Mesothelial cell of epicardium (in vitro differentiated cells): ENCODE measurements around the gene RCOR1. TPM values are rescaled to one million over a fixed set of nuclear protein-coding genes. Genes with fewer than 3 reads are reported as not detected.

Experiments used
- DNase-seq, 2 experiments: peaks; one replicate each; pipeline ENCODE4 v3.0.0; 2021; ENCODE audit warnings: low spot score in 2 of 2; ENCODE audit not compliant: unreplicated experiment in 2 of 2
- H3K27ac Mint-ChIP-seq: 2 replicates; pipeline ENCODE4 v1.8.0; 2021; ENCODE audit warnings: mixed read lengths
- H3K27me3 Mint-ChIP-seq: 2 replicates; pipeline ENCODE4 v1.8.0; 2021; ENCODE audit warnings: low read depth, mixed read lengths
- H3K36me3 Mint-ChIP-seq: 2 replicates; pipeline ENCODE4 v1.8.0; 2021; ENCODE audit warnings: mixed read lengths
- H3K4me1 Mint-ChIP-seq: 2 replicates; pipeline ENCODE4 v1.8.0; 2021; ENCODE audit warnings: mixed read lengths
- H3K4me3 Mint-ChIP-seq: 2 replicates; pipeline ENCODE4 v1.8.0; 2021; ENCODE audit warnings: mild to moderate bottlenecking, moderate library complexity, mixed read lengths
- H3K9me3 Mint-ChIP-seq: 2 replicates; pipeline ENCODE4 v1.8.0; 2021; ENCODE audit warnings: mixed read lengths
- CTCF ChIP-seq: fragments of 200-600 bp; sonication (generic); IDR thresholded peaks from one replicate; pipeline ENCODE4 v1.5.0; 2021; ENCODE audit warnings: antibody characterized with exemption; ENCODE audit not compliant: unreplicated experiment
- total RNA-seq: library from RNA; stranded (reverse); gene quantifications from 3 replicates; pipeline ENCODE4 v1.2.1, GENCODE V29; 2021

Gene RCOR1
- total RNA-seq, 1 donor from 2014 or later, result 47.4 TPM

GRCh38 chr14:102551995-102552705 is 40.3 kb upstream of the RCOR1 start:
- peak overlapping the region; percentile 15 for H3K4me3 Mint-ChIP-seq

GRCh38 chr14:102554821-102555819 is 37.3 kb upstream of the RCOR1 start:
- no peaks in the 10 kb centered on the region for H3K36me3 Mint-ChIP-seq
- H3K27me3 Mint-ChIP-seq, result no peaks in the 10 kb centered on the region
- peak overlapping the region; percentile 63 for H3K4me3 Mint-ChIP-seq
- peaks cover 15% of the 10 kb centered on the region for H3K4me1 Mint-ChIP-seq
- DNase-seq, result peak in 1 of 2 experiments; percentile 60
- no peaks in the 10 kb centered on the region for H3K9me3 Mint-ChIP-seq
- no peak overlapping the region for H3K27ac Mint-ChIP-seq
- no peak for TF ChIP-seq CTCF

More at GRCh38 chr14:102551995-102552705, 40.3 kb upstream of the RCOR1 start:
- Mint-ChIP-seq H3K9me3 (peaks cover 4% of the 10 kb centered on the region), H3K4me1 (peaks cover 20% of the 10 kb centered on the region), H3K27me3 (no peaks in the 10 kb centered on the region), H3K27ac (peak overlapping the region; percentile 53), H3K36me3 (no peaks in the 10 kb centered on the region)
- TF ChIP-seq CTCF, result no peak
- no peak for DNase-seq

- TF ChIP-seq CTCF, result no peak
- H3K27me3 Mint-ChIP-seq, result no peaks in the 10 kb centered on the region
- no peaks in the 10 kb centered on the region for H3K36me3 Mint-ChIP-seq
- H3K4me3 Mint-ChIP-seq, result no peak overlapping the region
- H3K27ac Mint-ChIP-seq, result no peak overlapping the region
- H3K4me1 Mint-ChIP-seq, result peaks cover 15% of the 10 kb centered on the region
- no peaks in the 10 kb centered on the region for H3K9me3 Mint-ChIP-seq
- no peak for DNase-seq
Measured at GRCh38 chr14:102556098-102556677, 36.3 kb upstream of the RCOR1 start.

- Mint-ChIP-seq H3K27ac (no peak overlapping the region), H3K36me3 (no peaks in the 10 kb centered on the region), H3K27me3 (no peaks in the 10 kb centered on the region), H3K4me3 (no peak overlapping the region), H3K4me1 (peaks cover 7% of the 10 kb centered on the region), H3K9me3 (no peaks in the 10 kb centered on the region)
- TF ChIP-seq CTCF, result no peak
- DNase-seq, result no peak
Measured at GRCh38 chr14:102557434-102558226, 34.8 kb upstream of the RCOR1 start.

GRCh38 chr14:102558556-102558955 is 33.9 kb upstream of the RCOR1 start:
- Mint-ChIP-seq H3K27ac (no peak overlapping the region), H3K36me3 (no peaks in the 10 kb centered on the region), H3K4me1 (peaks cover 2% of the 10 kb centered on the region), H3K27me3 (no peaks in the 10 kb centered on the region), H3K9me3 (no peaks in the 10 kb centered on the region), H3K4me3 (no peak overlapping the region)
- no peak for TF ChIP-seq CTCF
- no peak for DNase-seq
